IPS-18a (cell line): ENCODE measurements around the gene NRG4.
"Not testable (repeated sequence)": the region's sequence is repeated elsewhere in the genome, so short reads cannot be mapped to it uniquely, and the experiment has no call there.

ENCODE experiments used
- H3K27ac ChIP-seq: one replicate; pipeline ENCODE4 v1.5.1; 2013; ENCODE audit warnings: low read length
- H3K27me3 ChIP-seq: one replicate; pipeline ENCODE4 v1.6.1; 2013; ENCODE audit warnings: mild to moderate bottlenecking, low read length; ENCODE audit not compliant: control insufficient read depth, insufficient read depth
- H3K36me3 ChIP-seq: one replicate; pipeline ENCODE4 v1.6.1; 2013; ENCODE audit warnings: low read depth, low read length; ENCODE audit not compliant: control insufficient read depth
- H3K4me1 ChIP-seq: one replicate; pipeline ENCODE4 v1.6.1; 2013; ENCODE audit warnings: low read depth, low read length; ENCODE audit not compliant: control insufficient read depth
- H3K4me3 ChIP-seq: one replicate; pipeline ENCODE4 v1.5.1; 2013; ENCODE audit warnings: low read length
- H3K9ac ChIP-seq: one replicate; pipeline ENCODE4 v1.6.1; 2013; ENCODE audit warnings: mild to moderate bottlenecking, low read length, moderate library complexity
- H3K9me3 ChIP-seq: one replicate; pipeline ENCODE4 v1.6.1; 2013; ENCODE audit warnings: low read depth, low read length; ENCODE audit not compliant: control insufficient read depth

NRG4 gene

DNA sequence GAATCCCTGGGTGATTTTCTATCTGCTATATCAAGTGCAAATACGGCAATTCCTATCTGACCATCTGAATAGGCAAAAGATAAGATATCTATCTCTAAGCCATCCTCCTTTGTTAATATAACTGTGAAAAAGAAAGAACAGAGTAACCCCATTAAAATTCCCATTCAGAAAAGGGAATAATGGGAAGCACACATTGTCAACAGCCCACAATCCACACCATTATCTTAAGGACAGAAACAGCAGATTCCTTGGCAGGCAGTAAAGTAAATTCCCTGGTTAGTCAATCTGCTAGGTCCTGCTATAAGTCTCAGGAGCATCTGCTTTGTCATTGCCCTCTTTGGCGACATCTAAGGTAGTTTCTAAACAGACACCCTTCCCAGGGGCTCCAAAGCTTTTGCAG is 21.9 kb upstream of the NRG4 start:
- Histone ChIP-seq H3K27ac (no peak overlapping the region), H3K9ac (no peak overlapping the region), H3K4me3 (no peak overlapping the region), H3K36me3 (no peaks in the 10 kb centered on the region), H3K27me3 (no peaks in the 10 kb centered on the region), H3K4me1 (peaks cover 18% of the 10 kb centered on the region), H3K9me3 (no peaks in the 10 kb centered on the region)

DNA sequence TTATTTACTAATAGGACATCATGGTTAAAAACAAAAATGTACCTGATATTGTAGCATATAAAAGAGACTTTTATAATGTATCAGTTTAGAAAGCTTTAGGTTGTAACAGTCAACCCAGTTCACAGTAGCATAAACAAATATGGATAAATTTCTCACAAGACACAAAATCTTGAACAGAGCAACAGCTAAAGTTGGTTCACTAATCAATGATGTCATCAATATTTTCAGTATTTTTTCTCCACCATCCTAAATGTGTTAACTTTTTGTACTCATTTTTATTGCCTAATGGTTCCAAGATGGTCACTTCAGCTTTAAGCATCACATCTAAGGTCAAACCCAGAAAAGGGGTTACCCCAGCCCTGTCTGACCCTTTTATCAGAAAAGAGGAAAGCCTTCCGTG is 21.2 kb upstream of the NRG4 start:
- peaks cover 18% of the 10 kb centered on the region for H3K4me1 ChIP-seq
- H3K4me3 ChIP-seq, result no peak overlapping the region
- no peaks in the 10 kb centered on the region for H3K36me3 ChIP-seq
- no peaks in the 10 kb centered on the region for H3K27me3 ChIP-seq
- H3K9ac ChIP-seq, result no peak overlapping the region
- no peak overlapping the region for H3K27ac ChIP-seq
- H3K9me3 ChIP-seq, result no peaks in the 10 kb centered on the region

DNA sequence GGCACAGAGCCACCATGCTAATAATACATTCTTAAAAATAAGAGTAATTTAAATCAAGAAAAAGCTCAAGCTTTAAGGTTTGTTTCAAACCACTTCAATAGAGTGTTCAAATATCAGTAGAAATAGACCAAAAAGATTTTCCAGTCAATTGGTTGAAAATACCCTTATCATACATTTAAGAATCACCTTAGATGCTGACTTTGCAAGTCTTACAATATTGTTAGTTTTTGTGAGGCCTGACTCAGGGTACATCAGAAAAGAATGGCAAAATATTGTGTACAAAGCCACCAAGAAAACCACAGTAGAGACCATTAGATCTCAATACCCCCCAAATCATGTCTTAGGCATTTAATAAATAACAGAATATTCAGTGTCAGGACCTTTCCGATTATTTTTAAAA is 19.8 kb upstream of the NRG4 start:
- Histone ChIP-seq H3K27ac (no peak overlapping the region), H3K4me3 (no peak overlapping the region), H3K4me1 (peaks cover 18% of the 10 kb centered on the region), H3K27me3 (no peaks in the 10 kb centered on the region), H3K9me3 (no peaks in the 10 kb centered on the region), H3K9ac (no peak overlapping the region), H3K36me3 (no peaks in the 10 kb centered on the region)

DNA sequence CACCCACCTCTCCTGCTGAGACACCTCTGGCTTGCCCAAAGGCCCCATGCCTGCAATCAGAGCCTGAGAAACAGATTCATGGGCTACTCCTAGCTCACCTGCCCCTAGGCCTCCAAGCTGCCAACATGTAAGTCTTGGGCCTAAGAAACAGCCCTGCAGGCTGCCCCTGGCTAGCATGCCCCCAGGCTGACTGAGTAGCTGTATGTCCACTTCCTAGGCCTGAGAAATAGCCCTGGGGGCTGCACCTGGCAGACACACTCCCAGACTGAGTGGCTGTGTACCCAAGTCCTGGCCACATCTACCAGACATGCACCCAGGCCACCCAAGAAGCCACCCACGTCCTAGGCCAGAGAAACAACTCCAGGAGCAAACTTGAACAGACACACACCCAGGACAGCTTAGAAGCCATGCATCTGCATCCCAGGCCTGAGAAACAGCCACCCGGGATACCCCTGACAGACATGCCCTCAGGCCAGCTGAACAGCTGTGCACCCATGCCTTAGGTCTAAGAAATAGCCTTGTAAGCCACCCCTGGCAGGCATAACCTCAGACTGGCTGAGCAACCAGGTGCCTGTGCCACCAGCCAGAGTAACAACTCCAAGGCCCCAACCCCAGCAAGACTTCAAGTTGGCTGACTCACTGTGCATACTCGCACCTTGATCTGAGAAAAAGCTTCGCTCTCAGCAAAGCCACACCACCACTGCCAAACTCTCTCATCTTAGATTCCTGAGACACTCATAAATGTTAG is 12.0 kb upstream of the NRG4 start:
- H3K36me3 ChIP-seq, result no peaks in the 10 kb centered on the region
- no peak overlapping the region for H3K27ac ChIP-seq
- H3K4me1 ChIP-seq, result no peaks in the 10 kb centered on the region
- no peaks in the 10 kb centered on the region for H3K27me3 ChIP-seq
- peaks cover 10% of the 10 kb centered on the region for H3K9me3 ChIP-seq
- no peak overlapping the region for H3K4me3 ChIP-seq
- H3K9ac ChIP-seq, result no peak overlapping the region

DNA sequence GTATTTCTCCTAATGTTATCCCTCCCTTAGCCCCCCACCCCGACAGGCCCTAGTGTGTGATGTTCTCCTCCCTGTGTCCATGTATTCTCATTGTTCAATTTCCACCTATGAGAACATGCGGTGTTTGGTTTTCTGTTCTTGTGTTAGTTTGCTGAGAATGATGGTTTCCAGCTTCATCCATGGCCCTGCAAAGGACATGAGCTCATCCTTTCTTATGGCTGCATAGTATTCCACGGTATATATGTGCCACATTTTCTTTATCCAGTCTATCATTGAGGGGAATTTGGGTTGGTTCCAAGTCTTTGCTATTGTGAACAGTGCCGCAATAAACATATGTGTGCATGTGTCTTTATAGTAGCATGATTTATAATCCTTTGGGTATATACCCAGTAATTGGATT is 1.2 kb upstream of the NRG4 start:
- not testable (repeated sequence) for H3K27me3 ChIP-seq, H3K27ac ChIP-seq, H3K4me3 ChIP-seq, H3K4me1 ChIP-seq, H3K9ac ChIP-seq, H3K9me3 ChIP-seq, H3K36me3 ChIP-seq

DNA sequence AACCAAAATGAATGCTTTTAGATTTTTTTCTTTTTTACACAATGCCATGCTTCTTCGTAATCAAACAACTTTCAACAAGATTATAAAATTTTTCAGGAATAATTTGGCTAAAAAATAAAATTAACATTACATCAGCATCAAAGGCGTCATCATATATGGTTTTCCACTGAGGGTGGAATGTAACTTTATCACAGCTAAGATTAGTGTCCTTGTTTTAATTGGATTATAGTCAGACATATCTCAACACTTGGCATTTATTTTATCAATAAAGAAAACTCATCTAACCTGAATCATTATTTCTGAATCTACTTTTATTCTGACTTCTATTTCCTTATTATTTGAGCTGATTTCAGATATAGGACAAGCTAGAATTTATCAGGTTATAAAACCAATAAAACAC is 1.6 kb downstream of the NRG4 start:
- no peak overlapping the region for H3K9ac ChIP-seq
- H3K4me1 ChIP-seq, result no peaks in the 10 kb centered on the region
- no peaks in the 10 kb centered on the region for H3K36me3 ChIP-seq
- no peak overlapping the region for H3K4me3 ChIP-seq
- no peaks in the 10 kb centered on the region for H3K9me3 ChIP-seq
- H3K27ac ChIP-seq, result no peak overlapping the region
- H3K27me3 ChIP-seq, result no peaks in the 10 kb centered on the region

DNA sequence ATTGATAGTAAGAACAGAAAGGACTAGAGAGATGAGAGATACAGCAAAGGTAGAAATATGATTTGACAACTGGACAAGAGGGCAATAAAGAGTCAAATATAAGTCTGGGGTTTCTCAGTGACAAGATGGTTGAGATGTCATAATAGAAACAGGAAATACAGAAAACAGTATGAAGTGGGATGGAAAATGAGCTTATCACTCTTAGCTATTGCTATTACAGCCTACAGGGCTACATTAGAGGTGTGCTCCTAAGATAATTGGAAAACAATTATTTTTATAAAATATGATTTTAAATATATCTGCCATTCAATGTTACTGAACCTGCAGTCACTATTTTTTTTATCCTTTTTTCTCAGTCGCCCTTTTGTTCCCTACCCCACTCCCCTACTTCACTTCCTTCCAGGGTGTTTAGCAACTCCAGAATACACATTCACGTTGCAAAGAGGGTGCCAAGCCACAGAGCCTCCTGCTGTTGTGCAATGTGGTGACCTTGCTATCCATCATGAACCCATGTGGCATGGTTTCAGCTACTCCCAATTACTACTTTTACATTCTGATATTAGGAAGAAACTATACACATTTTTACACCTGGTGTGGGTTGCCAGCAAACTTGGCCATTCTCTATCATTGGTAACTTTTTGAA is 6.0 kb downstream of the NRG4 start:
- no peaks in the 10 kb centered on the region for H3K9me3 ChIP-seq
- no peak overlapping the region for H3K27ac ChIP-seq
- no peaks in the 10 kb centered on the region for H3K4me1 ChIP-seq
- H3K9ac ChIP-seq, result no peak overlapping the region
- H3K36me3 ChIP-seq, result no peaks in the 10 kb centered on the region
- H3K27me3 ChIP-seq, result no peaks in the 10 kb centered on the region
- no peak overlapping the region for H3K4me3 ChIP-seq

DNA sequence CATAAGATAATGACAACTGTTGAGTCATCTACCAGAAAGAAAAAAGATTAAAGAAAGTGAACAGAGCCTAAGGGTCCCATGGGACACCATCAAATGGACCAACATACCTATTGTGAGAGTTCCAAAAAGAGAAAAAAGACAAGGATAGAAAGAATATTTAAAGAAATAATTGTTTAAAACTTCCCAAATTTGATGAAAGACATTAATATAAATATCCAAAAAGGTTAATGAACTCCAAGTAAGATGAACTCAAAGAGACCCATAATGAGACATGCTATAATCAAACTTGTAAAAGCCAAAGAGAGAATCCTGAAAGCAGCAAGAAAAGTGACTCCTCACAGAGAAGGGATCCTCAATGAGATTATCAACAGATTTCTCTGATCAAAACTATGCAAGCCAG is 8.9 kb downstream of the NRG4 start:
- no peak overlapping the region for H3K4me3 ChIP-seq
- H3K4me1 ChIP-seq, result no peaks in the 10 kb centered on the region
- no peaks in the 10 kb centered on the region for H3K36me3 ChIP-seq
- no peaks in the 10 kb centered on the region for H3K9me3 ChIP-seq
- no peak overlapping the region for H3K27ac ChIP-seq
- no peak overlapping the region for H3K9ac ChIP-seq
- no peaks in the 10 kb centered on the region for H3K27me3 ChIP-seq

DNA sequence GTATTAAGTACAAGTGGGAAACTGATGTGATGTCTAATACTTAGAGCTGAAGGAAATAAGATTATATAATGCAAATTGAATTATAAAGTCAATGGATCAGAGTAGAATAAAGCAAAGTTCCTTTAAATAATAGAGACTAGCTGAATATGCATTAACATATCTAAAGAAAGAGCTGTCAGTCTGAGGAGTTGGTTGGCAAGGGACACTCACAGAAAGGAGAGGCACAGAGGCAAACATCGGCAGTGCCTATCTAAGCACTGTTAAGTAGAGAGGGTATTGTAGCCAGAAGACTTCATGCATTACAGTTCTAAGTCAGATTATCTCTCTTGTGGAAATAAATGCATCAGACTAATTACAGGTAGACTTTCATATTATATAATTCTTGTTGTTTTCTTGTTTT is 16.6 kb downstream of the NRG4 start:
- no peaks in the 10 kb centered on the region for H3K27me3 ChIP-seq
- no peaks in the 10 kb centered on the region for H3K9me3 ChIP-seq
- no peaks in the 10 kb centered on the region for H3K4me1 ChIP-seq
- H3K4me3 ChIP-seq, result no peak overlapping the region
- H3K36me3 ChIP-seq, result no peaks in the 10 kb centered on the region
- H3K27ac ChIP-seq, result no peak overlapping the region
- H3K9ac ChIP-seq, result no peak overlapping the region

DNA sequence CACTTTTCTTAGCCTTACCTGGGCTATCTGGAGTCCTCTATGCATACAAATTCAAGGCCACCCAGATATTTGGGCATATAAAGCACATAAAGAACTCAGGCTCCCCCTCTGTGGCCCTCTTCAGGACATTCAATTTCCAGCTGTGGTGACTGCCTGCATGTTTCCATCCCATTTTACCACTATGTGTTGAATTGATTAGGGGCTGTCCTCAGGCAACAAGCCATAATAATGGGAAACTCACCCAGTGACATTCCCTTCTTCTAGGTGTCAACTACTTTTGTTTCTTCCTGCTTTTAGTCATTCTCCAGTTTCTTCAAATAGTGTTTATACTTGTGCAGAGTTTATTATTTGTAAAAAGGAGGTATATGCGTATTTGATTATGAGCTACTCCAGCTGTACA is 18.0 kb downstream of the NRG4 start:
- Histone ChIP-seq H3K36me3 (no peaks in the 10 kb centered on the region), H3K27ac (no peak overlapping the region), H3K27me3 (no peaks in the 10 kb centered on the region), H3K9ac (no peak overlapping the region), H3K4me1 (no peaks in the 10 kb centered on the region), H3K4me3 (no peak overlapping the region), H3K9me3 (no peaks in the 10 kb centered on the region)

DNA sequence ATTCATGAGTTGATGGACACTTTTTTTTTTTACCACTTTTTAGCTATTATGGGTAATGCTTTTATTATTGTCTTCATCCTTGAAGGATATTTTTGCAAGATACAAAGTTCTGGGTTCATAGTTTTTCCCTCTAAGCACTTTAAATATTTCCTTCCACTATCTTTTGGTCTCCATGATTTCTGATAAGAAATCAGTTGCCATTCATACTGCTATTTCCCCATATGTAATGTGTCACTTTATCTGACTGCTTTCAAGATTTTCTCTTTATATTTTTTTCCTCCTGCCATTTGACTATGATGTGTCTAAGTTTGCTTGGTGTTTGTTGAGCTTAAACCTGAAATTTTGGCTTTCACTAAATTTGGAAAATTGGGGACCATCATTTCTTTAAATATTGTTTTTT is 19.3 kb downstream of the NRG4 start:
- H3K27me3 ChIP-seq, result no peaks in the 10 kb centered on the region
- H3K27ac ChIP-seq, result no peak overlapping the region
- no peaks in the 10 kb centered on the region for H3K36me3 ChIP-seq
- no peak overlapping the region for H3K4me3 ChIP-seq
- H3K9ac ChIP-seq, result no peak overlapping the region
- no peaks in the 10 kb centered on the region for H3K4me1 ChIP-seq
- no peaks in the 10 kb centered on the region for H3K9me3 ChIP-seq

DNA sequence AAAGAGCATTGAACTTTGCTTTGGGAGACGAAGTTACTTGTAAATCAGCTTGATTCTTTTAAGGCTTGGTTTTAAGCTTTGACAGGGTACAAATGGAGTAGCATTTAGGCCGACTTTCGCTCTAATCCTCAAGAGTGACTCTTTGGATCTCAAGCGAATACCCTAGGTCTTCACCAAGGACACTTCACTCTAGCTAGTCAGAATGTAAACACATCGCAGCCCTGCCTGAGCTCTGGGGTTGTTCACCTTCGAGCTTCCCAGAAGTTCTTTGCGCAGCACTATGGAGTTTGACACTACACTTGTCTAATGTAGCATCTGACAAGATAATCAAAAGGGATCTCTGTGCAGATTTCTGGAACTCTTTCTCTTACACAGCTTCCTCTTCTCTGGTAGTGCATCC is 22.3 kb downstream of the NRG4 start:
- Histone ChIP-seq H3K27me3 (no peaks in the 10 kb centered on the region), H3K9me3 (no peaks in the 10 kb centered on the region), H3K4me3 (no peak overlapping the region), H3K36me3 (no peaks in the 10 kb centered on the region), H3K27ac (no peak overlapping the region), H3K4me1 (no peaks in the 10 kb centered on the region), H3K9ac (no peak overlapping the region)
